Fibroblast of lung (primary cell): ENCODE data around the gene PTPRQ. TPM values are rescaled to one million over a fixed set of nuclear protein-coding genes. Genes with fewer than 3 reads are reported as not detected.

ENCODE experiments used
- DNase-seq, 2 donors: peaks; one replicate each; pipeline versions ENCODE4 v3.0.0 to v3.0.0-alpha.2; 2010; ENCODE audit warnings: low read depth in 2 of 2
- H2AFZ ChIP-seq: 2 replicates; pipeline ENCODE4 v1.5.1; 2012; ENCODE audit warnings: low read length, control low read depth, inconsistent platforms
- H3K27ac ChIP-seq: 2 replicates; pipeline ENCODE4 v1.5.1; 2011; ENCODE audit warnings: low read length, control low read depth; ENCODE audit not compliant: insufficient read depth
- H3K27me3 ChIP-seq: 2 replicates; pipeline ENCODE4 v1.5.1; 2011; ENCODE audit warnings: mild to moderate bottlenecking, low read length; ENCODE audit not compliant: control insufficient read depth, insufficient read depth
- H3K36me3 ChIP-seq: 2 replicates; pipeline ENCODE4 v1.5.1; 2011; ENCODE audit warnings: low read length; ENCODE audit not compliant: control insufficient read depth, insufficient read depth
- H3K4me1 ChIP-seq: 2 replicates; pipeline ENCODE4 v1.5.1; 2011; ENCODE audit warnings: low read length; ENCODE audit not compliant: control insufficient read depth, insufficient read depth; ENCODE audit errors: extremely low read depth
- H3K4me2 ChIP-seq: 2 replicates; pipeline ENCODE4 v1.5.1; 2011; ENCODE audit warnings: low read length, control low read depth; ENCODE audit not compliant: insufficient read depth; ENCODE audit errors: extremely low read depth
- H3K4me3 ChIP-seq, 4 experiments: fragments of 200-600 bp in 1 of 4; sonication (generic) in 1 of 4; replicated peaks in 1 of 4; 2 replicates each; pipeline ENCODE4 v1.5.1; 2011 to 2016; ENCODE audit warnings: low read length in 4 of 4, low read depth in 3 of 4, mild to moderate bottlenecking in 3 of 4, control low read depth in 2 of 4, inconsistent platforms in 1 of 4, mixed read lengths in 1 of 4; ENCODE audit not compliant: insufficient read depth in 1 of 4; ENCODE audit errors: control extremely low read depth in 1 of 4
- H3K79me2 ChIP-seq: 2 replicates; pipeline ENCODE4 v1.5.1; 2012; ENCODE audit warnings: mild to moderate bottlenecking, low read length, inconsistent platforms; ENCODE audit not compliant: control insufficient read depth, insufficient read depth
- H3K9ac ChIP-seq: 2 replicates; pipeline ENCODE4 v1.5.1; 2011; ENCODE audit warnings: mild to moderate bottlenecking, low read length, control low read depth; ENCODE audit not compliant: insufficient read depth
- H3K9me3 ChIP-seq: 2 replicates; pipeline ENCODE4 v1.5.1; 2012; ENCODE audit warnings: low read depth, low read length; ENCODE audit not compliant: control insufficient read depth, insufficient read depth
- H4K20me1 ChIP-seq: 2 replicates; pipeline ENCODE4 v1.5.1; 2011; ENCODE audit warnings: low read length; ENCODE audit not compliant: control insufficient read depth, insufficient read depth; ENCODE audit errors: extremely low read depth
- EZH2 ChIP-seq: IDR thresholded peaks from 2 replicates; pipeline ENCODE4 v1.5.1; 2012; ENCODE audit warnings: low read length, control low read depth, mild to moderate bottlenecking; ENCODE audit errors: missing control alignments
- polyA plus RNA-seq, 2 donors: library from polyadenylated mRNA; depleted of rRNA in 1 of 2; stranded (reverse) in 1 of 2; unstranded in 1 of 2; fragments of >200 nt; gene quantifications; 2 replicates each; pipeline ENCODE4 v1.2.1, GENCODE V29; 2011 to 2012; ENCODE audit warnings: missing spikeins in 1 of 2
- total RNA-seq: library from RNA; depleted of rRNA; stranded (reverse); fragments of >200 nt; gene quantifications from 2 replicates; pipeline ENCODE4 v1.2.1, GENCODE V29; 2014
- TF ChIP-seq, protein P1 (sequence below), 2 donors: IDR thresholded peaks in 1 of 2; conservative IDR thresholded peaks in 1 of 2; 1 replicate in 1 of 2; 2 replicates in 1 of 2; pipeline ENCODE4 v1.5.1; 2011 to 2012; ENCODE audit warnings: low read length in 2 of 2, control low read depth in 1 of 2, inconsistent platforms in 1 of 2, low read depth in 1 of 2, mild to moderate bottlenecking in 1 of 2

PTPRQ gene
- total and polyA plus RNA-seq, 2 donors (not counting 1 experiment from before 2014, with no cell fraction given), result 1.3 to 7.7 TPM

DNA sequence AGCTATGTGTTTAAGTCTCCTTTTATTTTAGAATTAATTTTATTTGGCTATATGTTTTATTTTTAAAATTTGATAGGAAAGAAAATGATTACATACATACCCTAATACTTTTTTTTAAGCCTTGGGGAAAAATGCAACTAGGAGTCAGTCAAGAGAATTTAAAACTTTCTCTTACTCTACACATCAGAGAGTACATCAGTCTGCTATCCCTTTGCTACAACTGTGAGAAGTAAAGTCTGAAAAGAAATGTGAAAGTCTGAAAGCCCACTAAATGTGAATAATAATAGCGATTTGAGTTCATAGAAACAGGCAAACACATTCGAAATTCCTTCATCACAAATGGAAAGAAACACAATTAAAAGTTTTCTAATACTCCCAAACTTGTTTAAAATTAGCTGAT lies 95.0 kb downstream of the PTPRQ start:
- Histone ChIP-seq H3K27me3 (no peaks in the 10 kb centered on the region), H3K4me3 (no peak overlapping the region), H3K4me1 (no peaks in the 10 kb centered on the region), H3K79me2 (no peaks in the 10 kb centered on the region), H4K20me1 (no peaks in the 10 kb centered on the region), H3K9me3 (no peaks in the 10 kb centered on the region), H3K36me3 (no peaks in the 10 kb centered on the region), H3K4me2 (no peak overlapping the region), H3K27ac (no peak overlapping the region), H3K9ac (no peak overlapping the region), H2AFZ (peak overlapping the region; percentile 19)
- no peak for DNase-seq
- TF ChIP-seq, protein P1, sequence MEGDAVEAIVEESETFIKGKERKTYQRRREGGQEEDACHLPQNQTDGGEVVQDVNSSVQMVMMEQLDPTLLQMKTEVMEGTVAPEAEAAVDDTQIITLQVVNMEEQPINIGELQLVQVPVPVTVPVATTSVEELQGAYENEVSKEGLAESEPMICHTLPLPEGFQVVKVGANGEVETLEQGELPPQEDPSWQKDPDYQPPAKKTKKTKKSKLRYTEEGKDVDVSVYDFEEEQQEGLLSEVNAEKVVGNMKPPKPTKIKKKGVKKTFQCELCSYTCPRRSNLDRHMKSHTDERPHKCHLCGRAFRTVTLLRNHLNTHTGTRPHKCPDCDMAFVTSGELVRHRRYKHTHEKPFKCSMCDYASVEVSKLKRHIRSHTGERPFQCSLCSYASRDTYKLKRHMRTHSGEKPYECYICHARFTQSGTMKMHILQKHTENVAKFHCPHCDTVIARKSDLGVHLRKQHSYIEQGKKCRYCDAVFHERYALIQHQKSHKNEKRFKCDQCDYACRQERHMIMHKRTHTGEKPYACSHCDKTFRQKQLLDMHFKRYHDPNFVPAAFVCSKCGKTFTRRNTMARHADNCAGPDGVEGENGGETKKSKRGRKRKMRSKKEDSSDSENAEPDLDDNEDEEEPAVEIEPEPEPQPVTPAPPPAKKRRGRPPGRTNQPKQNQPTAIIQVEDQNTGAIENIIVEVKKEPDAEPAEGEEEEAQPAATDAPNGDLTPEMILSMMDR (conservative IDR thresholded peaks at IDR 0.05 in 1 of 2, IDR thresholded peaks at IDR 0.05 in 1 of 2; ENCODE audit: low read depth in 1 of 2, low read length in 2 of 2), result no peak
- no peak for TF ChIP-seq EZH2

DNA sequence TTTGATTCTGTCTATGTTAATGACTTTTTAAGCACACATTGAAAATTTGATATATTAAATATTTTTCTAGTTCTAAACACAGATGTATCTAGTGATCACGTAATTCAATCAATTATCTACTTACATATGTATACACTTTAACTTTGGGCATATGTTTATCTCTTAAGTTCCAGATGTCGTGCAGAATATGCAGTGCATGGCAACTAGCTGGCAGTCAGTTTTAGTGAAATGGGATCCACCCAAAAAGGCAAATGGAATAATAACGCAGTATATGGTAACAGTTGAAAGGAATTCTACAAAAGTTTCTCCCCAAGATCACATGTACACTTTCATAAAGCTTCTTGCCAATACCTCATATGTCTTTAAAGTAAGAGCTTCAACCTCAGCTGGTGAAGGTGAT lies 105.3 kb downstream of the PTPRQ start:
- TF ChIP-seq, protein P1 (conservative IDR thresholded peaks at IDR 0.05 in 1 of 2, IDR thresholded peaks at IDR 0.05 in 1 of 2; ENCODE audit: low read depth in 1 of 2, low read length in 2 of 2), result no peak
- TF ChIP-seq EZH2, result no peak
- no peak overlapping the region for H3K9ac ChIP-seq

DNA sequence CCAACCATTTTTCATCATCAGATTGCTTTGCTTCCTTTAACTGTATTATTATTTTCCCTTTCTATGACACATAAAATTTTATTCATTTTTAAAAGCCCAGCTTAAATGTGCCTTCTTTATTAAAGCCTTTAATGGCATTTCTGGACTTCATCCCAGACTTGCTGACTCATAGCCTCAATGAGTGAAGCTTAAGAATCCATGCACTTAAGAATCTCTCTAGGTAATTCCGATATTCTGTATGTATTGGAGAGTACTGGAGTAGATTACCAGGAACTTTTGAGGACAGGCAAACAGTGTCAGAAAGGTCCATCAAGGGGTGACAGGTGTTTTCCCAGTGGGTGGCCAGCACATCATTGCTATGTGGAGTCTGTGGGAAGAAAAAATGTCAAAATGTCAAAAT lies 107.9 kb downstream of the PTPRQ start:
- TF ChIP-seq, protein P1 (conservative IDR thresholded peaks at IDR 0.05 in 1 of 2, IDR thresholded peaks at IDR 0.05 in 1 of 2; ENCODE audit: low read depth in 1 of 2, low read length in 2 of 2), result no peak
- no peak for TF ChIP-seq EZH2
- Histone ChIP-seq H4K20me1 (no peaks in the 10 kb centered on the region), H3K9ac (no peak overlapping the region), H3K79me2 (no peaks in the 10 kb centered on the region), H3K9me3 (no peaks in the 10 kb centered on the region), H3K27me3 (no peaks in the 10 kb centered on the region), H2AFZ (no peak overlapping the region), H3K27ac (peak overlapping the region; percentile 38), H3K4me2 (peak overlapping the region; percentile 75), H3K4me3 (no peak overlapping the region), H3K4me1 (peaks cover 12% of the 10 kb centered on the region), H3K36me3 (no peaks in the 10 kb centered on the region)
- peak; percentile 98 for DNase-seq

More for the DNA sequence above, 105.3 kb downstream of the PTPRQ start:
- Histone ChIP-seq H3K27ac (no peak overlapping the region), H2AFZ (no peak overlapping the region), H3K4me3 (no peak overlapping the region), H3K9me3 (no peaks in the 10 kb centered on the region), H3K79me2 (no peaks in the 10 kb centered on the region), H3K27me3 (no peaks in the 10 kb centered on the region), H3K36me3 (no peaks in the 10 kb centered on the region), H3K4me1 (peaks cover 12% of the 10 kb centered on the region), H4K20me1 (no peaks in the 10 kb centered on the region), H3K4me2 (no peak overlapping the region)
- DNase-seq, result no peak
